GM23338 (cell line): ENCODE measurements around the gene NAP1L4. TPM values are rescaled to one million over a fixed set of nuclear protein-coding genes. Genes with fewer than 3 reads are reported as not detected.

Experiments
- ATAC-seq: fragments of 200-7000 bp; cut with Tn5 transposase; 3 replicates; pipeline ENCODE4 v1.9.1; 2020
- DNase-seq: peaks from one replicate; pipeline ENCODE4 v3.0.0-alpha.2; 2015; ENCODE audit warnings: low spot score
- H2AFZ ChIP-seq: fragments of 200-600 bp; sonication (generic); 2 replicates; pipeline ENCODE4 v1.8.0; 2016; ENCODE audit warnings: antibody characterized with exemption, mild to moderate bottlenecking, moderate library complexity
- H3F3A ChIP-seq: fragments of 200-600 bp; sonication (generic); replicated peaks from 2 replicates; pipeline ENCODE4 v1.8.0; 2017; ENCODE audit warnings: antibody characterized with exemption, mixed run types, low read depth
- H3K27ac ChIP-seq: fragments of 200-600 bp; sonication (generic); 2 replicates; pipeline ENCODE4 v1.6.1; 2016; ENCODE audit warnings: low read depth
- H3K27me3 ChIP-seq: fragments of 200-600 bp; sonication (generic); 2 replicates; pipeline ENCODE4 v1.8.0; 2016; ENCODE audit warnings: mild to moderate bottlenecking, mixed run types, moderate library complexity; ENCODE audit not compliant: insufficient read depth
- H3K36me3 ChIP-seq: fragments of 200-600 bp; sonication (generic); 2 replicates; pipeline ENCODE4 v1.8.0; 2016; ENCODE audit warnings: mild to moderate bottlenecking; ENCODE audit not compliant: insufficient read depth
- H3K4me1 ChIP-seq: fragments of 200-600 bp; sonication (generic); 2 replicates; pipeline ENCODE4 v1.8.0; 2016; ENCODE audit warnings: mild to moderate bottlenecking, moderate library complexity; ENCODE audit not compliant: insufficient read depth
- H3K4me2 ChIP-seq: fragments of 200-600 bp; sonication (generic); 2 replicates; pipeline ENCODE4 v1.7.1; 2017; ENCODE audit warnings: mixed run types
- H3K4me3 ChIP-seq: fragments of 200-600 bp; sonication (generic); 2 replicates; pipeline ENCODE4 v1.6.1; 2016; ENCODE audit warnings: mixed run types
- H3K79me2 ChIP-seq: fragments of 200-600 bp; sonication (generic); replicated peaks from 2 replicates; pipeline ENCODE4 v1.8.0; 2017; ENCODE audit warnings: mild to moderate bottlenecking; ENCODE audit not compliant: insufficient read depth
- H3K9me2 ChIP-seq: fragments of 200-600 bp; sonication (generic); 2 replicates; pipeline ENCODE4 v1.8.0; 2017; ENCODE audit not compliant: insufficient read depth
- H4K20me1 ChIP-seq: fragments of 200-600 bp; sonication (generic); replicated peaks from 2 replicates; pipeline ENCODE4 v1.8.0; 2017; ENCODE audit warnings: mild to moderate bottlenecking; ENCODE audit not compliant: insufficient read depth
- H3K27ac Mint-ChIP-seq: 2 replicates; pipeline ENCODE4 v1.8.0; 2020; ENCODE audit warnings: inconsistent platforms, mild to moderate bottlenecking, moderate library complexity, mixed read lengths
- H3K27me3 Mint-ChIP-seq: 3 replicates; pipeline ENCODE4 v1.8.0; 2022; ENCODE audit warnings: low read depth, mild to moderate bottlenecking, moderate library complexity, mixed read lengths, inconsistent platforms; ENCODE audit not compliant: insufficient read depth, poor library complexity
- H3K36me3 Mint-ChIP-seq: 3 replicates; pipeline ENCODE4 v1.8.0; 2021; ENCODE audit warnings: low read depth, mild to moderate bottlenecking, inconsistent platforms, moderate library complexity, mixed read lengths
- H3K4me1 Mint-ChIP-seq: 3 replicates; pipeline ENCODE4 v1.8.0; 2020; ENCODE audit warnings: mild to moderate bottlenecking, inconsistent platforms, mixed read lengths
- H3K4me3 Mint-ChIP-seq: 3 replicates; pipeline ENCODE4 v1.8.0; 2021; ENCODE audit warnings: moderate library complexity, mild to moderate bottlenecking, inconsistent platforms, mixed read lengths
- H3K9me3 Mint-ChIP-seq: 3 replicates; pipeline ENCODE4 v1.8.0; 2020; ENCODE audit warnings: moderate library complexity, mild to moderate bottlenecking, inconsistent platforms, mixed read lengths
- CREB1 ChIP-seq: fragments of 250-450 bp; sonication (Bioruptor Pico); IDR thresholded peaks from 2 replicates; pipeline ENCODE4 v1.5.0; 2020; ENCODE audit warnings: low read depth, mild to moderate bottlenecking, moderate library complexity
- CTCF ChIP-seq, 2 experiments: fragments of 200-600 bp in 1 of 2; sonication (generic) in 1 of 2; conservative IDR thresholded peaks; 2 replicates each; pipeline versions ENCODE4 v1.5.1 to v1.6.1; 2016 to 2017; ENCODE audit warnings: antibody characterized with exemption in 2 of 2, low read depth in 2 of 2, mild to moderate bottlenecking in 2 of 2, moderate library complexity in 1 of 2
- EZH2 ChIP-seq: fragments of 200-600 bp; sonication (generic); IDR thresholded peaks from one replicate; pipeline ENCODE4 v1.8.0; 2017; ENCODE audit warnings: antibody characterized with exemption, mild to moderate bottlenecking, low read depth; ENCODE audit not compliant: unreplicated experiment
- EZH2phosphoT487 ChIP-seq: fragments of 200-600 bp; sonication (generic); IDR thresholded peaks from one replicate; pipeline ENCODE4 v1.8.1; 2018; ENCODE audit warnings: antibody characterized with exemption; ENCODE audit not compliant: unreplicated experiment
- JUNB ChIP-seq: IDR thresholded peaks from one replicate; pipeline ENCODE4 v1.6.1; 2016; ENCODE audit warnings: antibody characterized with exemption; ENCODE audit not compliant: unreplicated experiment
- POLR2AphosphoS5 ChIP-seq: IDR thresholded peaks from 2 replicates; pipeline ENCODE4 v1.6.1; 2016; ENCODE audit warnings: antibody characterized with exemption, low read depth
- REST ChIP-seq: IDR thresholded peaks from one replicate; pipeline ENCODE4 v1.6.1; 2018; ENCODE audit warnings: antibody characterized with exemption; ENCODE audit not compliant: unreplicated experiment
- STAT1 ChIP-seq: IDR thresholded peaks from one replicate; pipeline ENCODE4 v1.6.1; 2016; ENCODE audit warnings: antibody characterized with exemption; ENCODE audit not compliant: unreplicated experiment
- ZNF114 ChIP-seq: fragments of 250-450 bp; sonication (Bioruptor Pico); IDR thresholded peaks from 2 replicates; pipeline ENCODE4 v1.5.0; 2020; ENCODE audit warnings: mild to moderate bottlenecking, moderate library complexity
- ZNF331 ChIP-seq: fragments of 250-450 bp; sonication (Bioruptor Pico); IDR thresholded peaks from 2 replicates; pipeline ENCODE4 v1.5.0; 2020; ENCODE audit warnings: low read depth, mild to moderate bottlenecking, moderate library complexity
- polyA plus RNA-seq: library from polyadenylated mRNA; unstranded; fragments of >200 nt; fragmentation: Nextera tagmentation; extraction: Ambion mirVana; gene quantifications from 2 replicates; pipeline ENCODE4 v1.2.1, GENCODE V29; 2016
- total RNA-seq: library from RNA; depleted of rRNA; stranded (reverse); fragments of >200 nt; shearing (Covaris generic); gene quantifications from 2 replicates; pipeline ENCODE4 v1.2.3, GENCODE V29; 2014

Gene NAP1L4
- total and polyA plus RNA-seq, 2 experiments from 2014 or later: 181 to 189 TPM

- Histone ChIP-seq H3K27me3 (no peaks in the 10 kb centered on the region), H3K79me2 (no peaks in the 10 kb centered on the region), H3K9me2 (no peaks in the 10 kb centered on the region), H3K27ac (no peak overlapping the region), H3K4me3 (no peak overlapping the region), H3F3A (0 out of 2 replicates have a peak, but pooled peaks cover 3% of the 10 kb centered on the region), H2AFZ (no peak overlapping the region), H4K20me1 (no peaks in the 10 kb centered on the region; the same call in 1 of the 2 replicates), H3K4me2 (no peak overlapping the region), H3K4me1 (no peaks in the 10 kb centered on the region), H3K36me3 (peaks cover 26% of the 10 kb centered on the region)
- no peaks in the 10 kb centered on the region for H3K9me3 Mint-ChIP-seq
- no peak overlapping the region for H3K27ac Mint-ChIP-seq
- H3K4me3 Mint-ChIP-seq: no peak overlapping the region
- DNase-seq: no peak
- TF ChIP-seq STAT1 (no peak), EZH2 (no peak), CTCF (conservative IDR thresholded peaks at IDR 0.05; ENCODE audit: low read depth in 2 of 2) (no peak), JUNB (no peak), POLR2AphosphoS5 (no peak), REST (no peak), ZNF114 (CRISPR knock-in tag) (no peak), EZH2phosphoT487 (no peak), ZNF331 (CRISPR knock-in tag) (no peak), CREB1 (CRISPR knock-in tag) (no peak)
- ATAC-seq: no peak
- peaks cover 7% of the 10 kb centered on the region for H3K27me3 Mint-ChIP-seq
- no peaks in the 10 kb centered on the region for H3K4me1 Mint-ChIP-seq
- peaks cover 81% of the 10 kb centered on the region for H3K36me3 Mint-ChIP-seq
These were observed 15.4 kb upstream of the NAP1L4 start for GRCh38 chr11:3007404-3008010.
